HG03196 (cell line): ENCODE data around the gene IL13RA1.
"Not testable (repeated sequence)": the region's sequence is repeated elsewhere in the genome, so short reads cannot be mapped to it uniquely, and the experiment has no call there.

Source experiments
- ATAC-seq: cut with Tn5 transposase; IDR thresholded peaks from one replicate; pipeline ENCODE4 v1.9.1; 2021; ENCODE audit not compliant: unreplicated experiment

IL13RA1 gene

GRCh38 chrX:118727686-118728339 is 407 bp downstream of the IL13RA1 start:
- no peak for ATAC-seq

- no peak for ATAC-seq
These were observed 1.7 kb downstream of the IL13RA1 start for GRCh38 chrX:118729042-118729652.

DNA sequence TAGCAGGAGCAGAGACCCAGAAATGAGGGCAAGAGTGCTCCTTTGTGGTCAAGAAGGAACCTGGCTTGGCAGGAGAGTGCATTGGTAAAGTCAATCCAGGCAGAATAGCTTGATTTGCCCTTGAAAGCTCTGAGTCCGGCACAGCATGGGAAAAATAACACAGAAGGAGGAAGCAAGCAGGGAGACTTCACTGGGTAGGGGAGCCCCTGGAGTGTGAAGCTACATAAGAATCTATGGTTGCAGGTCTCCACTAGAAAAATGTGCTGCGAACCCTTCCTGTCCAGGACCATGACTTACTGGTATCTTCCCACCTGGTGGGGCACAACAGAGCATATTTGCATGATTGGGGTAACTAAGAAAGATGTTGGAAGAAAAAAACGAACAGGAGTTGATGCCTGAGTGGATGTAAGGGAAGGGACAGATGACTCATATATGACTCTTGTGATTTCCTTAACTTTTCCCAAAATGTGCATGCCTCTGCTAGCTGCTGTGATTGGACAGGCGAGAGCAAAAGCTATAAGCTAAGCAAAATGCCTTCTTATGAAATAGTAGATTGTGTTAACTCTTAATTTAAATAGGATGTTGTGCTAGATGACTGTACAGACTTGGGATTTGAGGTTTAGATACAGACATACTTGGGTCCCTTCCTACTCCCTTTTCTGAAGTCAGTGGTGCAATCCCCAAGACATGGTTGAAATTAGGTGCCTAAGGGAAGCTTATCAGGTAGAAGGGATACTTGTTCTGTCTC is 3.3 kb downstream of the IL13RA1 start:
- no peak for ATAC-seq

DNA sequence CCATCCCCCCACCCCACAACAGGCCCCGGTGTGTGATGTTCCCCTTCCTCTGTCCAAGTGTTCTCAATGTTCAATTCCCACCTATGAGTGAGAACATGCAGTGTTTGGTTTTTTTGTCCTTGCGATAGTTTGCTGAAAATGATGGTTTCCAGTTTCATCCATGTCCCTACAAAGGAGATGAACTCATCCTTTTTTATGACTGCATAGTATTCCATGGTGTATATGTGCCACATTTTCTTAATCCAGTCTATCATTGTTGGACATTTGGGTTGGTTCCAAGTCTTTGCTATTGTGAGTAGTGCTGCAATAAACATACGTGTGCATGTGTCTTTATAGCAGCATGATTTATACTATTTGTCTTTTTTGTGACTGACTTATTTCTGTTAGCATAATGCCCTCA is 5.1 kb downstream of the IL13RA1 start:
- ATAC-seq, result not testable (repeated sequence)

GRCh38 chrX:118734909-118735308 is 7.5 kb downstream of the IL13RA1 start:
- ATAC-seq, result no peak

GRCh38 chrX:118736394-118737010 is 9.1 kb downstream of the IL13RA1 start:
- ATAC-seq, result peak; percentile 87

- no peak for ATAC-seq
These were observed 12.2 kb downstream of the IL13RA1 start for GRCh38 chrX:118739577-118739976.

- no peak for ATAC-seq
These were observed 13.0 kb downstream of the IL13RA1 start for GRCh38 chrX:118740276-118740889.

- ATAC-seq, result no peak
These were observed 14.8 kb downstream of the IL13RA1 start for GRCh38 chrX:118742176-118742575.

DNA sequence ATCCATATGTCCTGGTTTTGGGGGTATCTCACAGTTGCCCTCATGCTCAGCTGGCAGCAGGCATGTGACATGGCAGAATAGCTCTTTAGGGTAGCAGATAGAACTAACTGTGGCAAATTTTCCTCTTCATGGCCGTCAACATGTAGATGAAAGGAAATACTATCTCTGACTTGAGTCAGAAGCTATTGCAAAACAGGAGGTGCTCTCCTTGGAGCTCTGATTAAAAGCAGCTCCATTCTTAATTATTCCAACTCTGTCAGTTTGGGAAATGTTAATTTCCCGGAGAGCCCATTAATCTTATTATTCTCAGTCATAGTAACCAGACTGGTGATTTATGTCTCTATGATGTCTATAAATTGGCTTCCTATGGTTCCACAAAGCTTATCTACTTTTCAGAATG is 18.2 kb downstream of the IL13RA1 start:
- ATAC-seq, result no peak

DNA sequence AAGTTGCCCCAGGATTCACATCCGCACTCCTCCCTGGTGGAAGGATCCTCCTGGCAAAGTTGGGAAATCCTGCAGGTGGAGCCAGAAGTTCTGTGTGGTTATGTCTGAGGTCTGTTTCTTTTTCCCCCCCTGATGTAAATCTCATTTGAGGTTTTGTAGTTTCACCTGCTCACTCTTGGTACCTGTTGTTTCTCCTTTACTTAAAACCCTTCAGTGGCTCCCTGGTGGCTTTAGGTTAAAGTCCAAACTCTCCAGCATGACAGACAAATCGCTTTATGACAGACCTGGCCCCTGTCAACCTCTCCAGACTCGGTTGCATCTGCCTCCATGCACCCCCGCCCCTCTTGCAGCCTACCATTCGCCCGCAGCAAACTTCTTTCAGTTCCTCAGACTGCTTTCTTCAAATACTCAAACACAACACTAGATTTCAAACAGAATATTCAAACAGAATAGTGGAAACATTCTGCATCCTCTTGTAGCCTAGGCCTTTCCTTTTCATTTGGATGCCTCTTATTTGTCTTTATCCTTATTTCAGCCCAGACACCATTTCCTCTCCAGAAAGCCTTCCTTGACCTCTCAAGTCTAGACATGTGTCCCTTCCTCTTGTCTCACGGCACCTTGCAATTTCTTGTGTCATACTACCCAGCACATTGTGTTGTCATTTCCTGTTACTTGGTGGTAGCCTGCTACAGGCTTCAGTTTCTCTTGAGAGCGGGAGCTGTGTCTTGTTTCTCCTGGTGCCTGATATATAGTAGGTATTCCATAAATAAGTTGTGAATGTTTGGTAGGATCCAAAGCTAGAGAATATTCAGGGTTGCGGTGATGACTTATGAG is 24.8 kb downstream of the IL13RA1 start:
- peak; percentile 73 for ATAC-seq

DNA sequence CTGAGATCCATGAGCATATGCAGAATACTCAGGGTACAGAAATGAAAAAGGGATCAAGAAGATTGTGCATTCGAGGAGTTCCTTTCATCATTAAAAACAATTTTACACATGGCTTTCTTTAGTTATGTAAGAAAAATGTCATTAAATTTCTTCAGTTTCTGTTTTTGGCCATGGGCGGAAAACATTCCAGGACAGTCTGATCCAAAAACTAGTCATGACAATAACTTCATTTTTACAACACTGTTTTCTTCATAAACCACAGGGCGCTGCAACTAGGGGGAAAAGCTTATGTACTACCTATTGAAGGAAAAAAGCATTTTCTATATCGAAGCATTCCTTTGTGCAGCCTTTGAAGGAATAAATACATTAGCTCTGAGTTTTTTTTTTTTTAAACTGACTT is 28.2 kb downstream of the IL13RA1 start:
- ATAC-seq, result no peak

GRCh38 chrX:118756101-118756500 is 28.7 kb downstream of the IL13RA1 start:
- no peak for ATAC-seq

GRCh38 chrX:118758511-118758910 is 31.1 kb downstream of the IL13RA1 start:
- no peak for ATAC-seq

GRCh38 chrX:118760025-118760424 is 32.6 kb downstream of the IL13RA1 start:
- ATAC-seq, result no peak

GRCh38 chrX:118761939-118762707 is 34.7 kb downstream of the IL13RA1 start:
- ATAC-seq, result no peak

DNA sequence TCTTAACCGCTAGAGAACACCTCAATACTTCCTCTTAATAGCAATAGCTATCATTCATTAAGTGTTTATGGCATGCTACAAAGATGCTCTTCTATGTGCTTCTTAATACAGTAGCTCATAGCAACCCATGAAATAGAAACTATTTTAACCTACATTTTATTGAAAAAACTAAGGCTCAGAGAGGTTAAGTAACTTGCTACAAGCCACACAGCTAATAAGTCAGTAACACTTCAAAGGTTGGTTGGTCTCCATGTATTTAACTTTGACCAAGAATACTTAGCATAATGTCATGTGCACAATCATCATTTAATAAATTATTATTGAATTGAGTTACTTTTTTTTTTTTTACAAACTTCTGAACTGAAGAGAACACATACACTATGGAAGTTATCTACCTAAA is 36.1 kb downstream of the IL13RA1 start:
- no peak for ATAC-seq

DNA sequence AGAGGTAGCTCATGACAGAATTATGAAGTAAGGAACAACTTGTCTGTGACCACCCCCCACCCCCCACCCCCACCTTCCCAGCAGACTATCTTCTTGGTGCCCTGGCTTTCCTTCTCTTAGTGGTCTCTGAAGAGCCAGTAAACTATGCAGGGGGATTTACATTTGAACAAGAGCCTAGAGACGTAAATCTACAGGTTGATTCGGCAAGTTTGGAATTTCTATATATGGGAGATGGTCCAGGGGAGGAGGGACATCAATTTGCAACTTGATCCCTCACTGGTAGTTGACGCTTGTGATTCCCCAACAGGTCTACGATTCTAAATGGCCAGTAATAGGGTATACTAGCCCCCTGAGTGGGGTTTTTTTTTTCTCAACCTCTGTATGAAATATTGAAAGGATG is 36.7 kb downstream of the IL13RA1 start:
- ATAC-seq, result no peak

- no peak for ATAC-seq
These were observed 42.8 kb downstream of the IL13RA1 start for GRCh38 chrX:118770133-118770760.
